T-helper 9 cell (primary cell): ENCODE measurements around the gene PKM.
A peak's percentile ranks its signal among the peaks of the same experiment; 100 is the strongest.
"Not testable (repeated sequence)": the region's sequence is repeated elsewhere in the genome, so short reads cannot be mapped to it uniquely, and the experiment has no call there.

Source experiments
- DNase-seq: peaks from one replicate; pipeline ENCODE4 v3.0.0-alpha.2; 2020

PKM gene

GRCh38 chr15:72175186-72176044 lies 55.6 kb downstream of the PKM start:
- no peak for DNase-seq

- DNase-seq, result no peak
Measured at GRCh38 chr15:72174551-72175165, 56.3 kb downstream of the PKM start.

GRCh38 chr15:72173864-72174550 lies 57.0 kb downstream of the PKM start:
- DNase-seq, result no peak

GRCh38 chr15:72173401-72173800 lies 57.6 kb downstream of the PKM start:
- no peak for DNase-seq

GRCh38 chr15:72172796-72173195 lies 58.2 kb downstream of the PKM start:
- no peak for DNase-seq

GRCh38 chr15:72171978-72172377 lies 59.0 kb downstream of the PKM start:
- not testable (repeated sequence) for DNase-seq

DNA sequence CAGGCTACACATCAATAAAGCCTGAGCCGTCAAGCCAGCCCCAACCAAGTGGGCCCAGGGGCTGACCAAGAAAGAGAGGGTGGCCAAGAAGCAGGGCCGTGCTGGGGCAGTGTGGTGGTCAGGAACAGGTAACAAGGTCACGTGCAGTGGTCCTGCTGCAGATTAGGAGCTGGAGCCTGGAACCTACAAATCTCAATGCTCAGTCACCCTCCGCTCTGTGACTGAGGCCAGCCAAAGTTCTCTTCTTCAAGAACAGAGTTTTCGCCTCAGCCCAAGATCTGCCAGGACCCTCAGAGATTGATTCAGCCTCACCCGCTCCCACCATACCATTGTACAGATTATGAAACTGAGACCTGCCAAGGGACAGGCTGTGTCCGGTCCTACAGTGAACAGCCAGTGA lies 60.3 kb downstream of the PKM start:
- no peak for DNase-seq

DNA sequence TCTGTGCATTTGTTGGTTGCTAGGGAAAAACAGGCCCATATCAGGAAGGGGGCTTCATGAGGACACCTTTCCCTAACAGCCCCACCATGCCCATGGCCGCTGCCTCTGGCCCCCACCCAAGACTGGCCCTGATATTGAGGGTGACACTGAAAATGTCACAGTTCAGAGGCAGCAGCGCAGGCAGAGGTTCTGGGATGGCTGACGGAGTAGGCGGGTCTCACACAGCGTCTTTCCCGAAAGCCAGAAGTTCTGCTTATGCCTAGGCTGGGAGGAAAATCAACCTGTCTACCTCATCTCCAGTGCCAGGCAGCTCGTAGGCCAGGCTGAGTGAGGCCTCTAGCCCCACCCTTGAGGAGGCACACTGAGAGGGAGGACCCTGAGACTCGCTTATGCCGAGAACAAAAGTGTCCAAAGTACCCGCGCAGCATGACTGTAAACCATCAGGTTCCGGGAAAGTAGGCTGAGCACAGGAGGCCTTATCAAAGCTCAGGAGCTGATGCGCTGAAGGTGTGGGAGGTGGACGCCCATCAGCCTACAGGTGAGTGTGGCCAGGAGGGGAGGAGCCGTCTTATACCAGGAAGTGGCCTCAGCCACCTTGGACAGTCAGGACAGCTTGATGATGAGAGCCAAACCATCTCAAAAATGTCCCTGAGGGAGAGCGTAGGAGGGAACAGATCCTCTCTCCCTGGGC lies 60.9 kb downstream of the PKM start:
- DNase-seq, result no peak

GRCh38 chr15:72169236-72169920 lies 61.6 kb downstream of the PKM start:
- no peak for DNase-seq

DNA sequence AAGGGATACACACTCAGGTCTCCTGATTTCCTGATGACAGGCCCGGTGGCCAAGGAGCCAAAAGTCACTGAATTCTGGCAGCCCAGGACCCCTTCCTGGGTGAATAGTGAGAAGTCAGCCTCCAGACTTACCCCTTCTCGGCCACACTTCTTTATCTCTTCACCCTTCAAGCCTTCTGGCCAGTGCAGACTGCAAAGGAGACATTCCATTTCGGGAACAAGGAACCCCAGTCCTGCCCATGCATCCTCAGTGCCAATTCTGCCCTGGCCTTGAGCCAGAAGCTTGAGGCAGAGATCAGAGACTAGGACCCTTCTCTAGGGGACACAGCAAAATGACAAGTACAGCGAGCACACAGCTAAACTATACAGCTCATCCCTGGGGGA lies 62.2 kb downstream of the PKM start:
- DNase-seq, result no peak

DNA sequence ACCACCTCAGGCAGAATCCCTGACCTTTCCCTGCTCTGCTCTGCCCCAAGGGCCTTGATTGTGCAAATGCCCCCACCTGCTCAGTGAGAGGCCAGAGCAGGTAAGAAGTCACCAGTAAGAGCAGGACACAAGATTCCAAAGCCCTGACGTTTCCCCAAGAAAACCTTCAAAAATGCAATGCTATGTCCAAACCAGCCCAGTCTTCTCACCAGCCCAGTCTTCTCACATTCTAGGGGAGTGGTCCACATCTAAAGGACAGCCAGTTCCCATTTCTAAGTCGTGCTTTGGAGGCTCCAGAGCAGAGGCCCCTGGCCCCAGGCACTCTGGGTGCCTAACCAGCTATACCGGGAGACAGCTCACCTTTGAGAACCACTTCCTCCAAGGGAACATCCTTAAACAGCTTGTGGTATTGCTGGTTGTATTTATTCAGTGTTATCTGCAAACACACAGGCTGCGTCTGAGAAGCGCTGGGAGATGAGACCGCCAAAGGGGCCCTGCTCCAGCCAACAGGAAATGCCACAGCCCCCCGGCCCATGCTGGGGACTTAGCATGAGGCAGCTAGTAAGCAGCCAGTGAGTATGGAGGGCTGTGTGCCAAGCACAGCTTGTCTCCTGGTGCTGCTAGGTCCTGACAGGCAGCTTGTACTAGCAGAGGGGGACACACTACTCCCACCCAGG lies 62.7 kb downstream of the PKM start:
- no peak for DNase-seq

DNA sequence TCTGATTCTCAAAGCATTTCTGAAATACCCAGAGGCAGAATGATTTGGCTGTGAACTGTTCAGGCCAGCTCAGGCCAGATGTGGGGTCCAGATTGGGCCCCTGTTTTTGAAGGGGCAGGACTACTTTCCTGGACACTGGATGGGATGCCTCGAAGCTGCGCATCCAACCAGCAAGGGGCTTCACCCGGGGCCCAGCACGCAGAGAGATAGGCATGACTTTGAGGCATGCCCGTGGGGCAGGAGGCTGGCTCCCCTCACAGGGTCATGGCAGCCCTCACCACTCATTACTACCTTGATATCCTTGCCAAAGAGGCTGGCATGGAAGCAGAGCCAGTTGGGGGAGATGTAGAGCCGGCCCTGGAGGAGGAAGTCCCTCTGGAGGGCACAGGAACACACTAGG lies 63.5 kb downstream of the PKM start:
- DNase-seq, result no peak

DNA sequence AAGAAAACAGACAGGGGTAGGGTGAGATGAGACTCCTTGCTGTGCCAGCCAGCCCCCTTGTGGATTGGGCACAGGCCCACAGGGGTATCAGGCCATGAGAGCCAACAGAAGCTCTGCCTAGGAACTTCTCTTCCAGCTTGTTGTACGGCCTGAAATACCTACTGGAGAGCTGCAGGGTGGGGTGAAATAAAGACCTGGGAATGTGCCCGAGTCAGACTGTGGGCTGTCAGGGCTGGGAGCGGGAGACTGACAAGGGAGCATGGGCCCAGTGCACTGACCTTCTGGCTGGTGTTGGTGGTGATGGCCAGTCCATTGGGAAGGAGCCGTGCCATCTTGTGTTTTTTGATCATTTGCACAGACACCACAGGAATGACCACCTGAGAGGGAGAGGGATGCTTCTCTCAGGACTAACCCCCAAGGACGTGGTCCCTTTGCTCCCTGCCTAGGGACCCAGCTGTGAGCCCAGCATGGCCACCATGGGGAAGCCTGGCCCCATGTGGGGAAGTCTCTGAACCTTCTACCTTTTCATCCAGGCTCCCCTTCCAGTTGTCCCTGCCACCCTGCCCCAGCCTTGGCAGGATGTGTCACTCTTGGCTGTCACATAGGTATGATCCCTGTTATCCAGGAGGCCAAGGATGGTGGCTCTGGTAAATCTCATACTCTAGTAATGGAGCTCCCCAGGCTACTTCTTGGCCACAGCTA lies 64.1 kb downstream of the PKM start:
- no peak for DNase-seq

GRCh38 chr15:72163719-72164118 lies 67.3 kb downstream of the PKM start:
- DNase-seq, result no peak

DNA sequence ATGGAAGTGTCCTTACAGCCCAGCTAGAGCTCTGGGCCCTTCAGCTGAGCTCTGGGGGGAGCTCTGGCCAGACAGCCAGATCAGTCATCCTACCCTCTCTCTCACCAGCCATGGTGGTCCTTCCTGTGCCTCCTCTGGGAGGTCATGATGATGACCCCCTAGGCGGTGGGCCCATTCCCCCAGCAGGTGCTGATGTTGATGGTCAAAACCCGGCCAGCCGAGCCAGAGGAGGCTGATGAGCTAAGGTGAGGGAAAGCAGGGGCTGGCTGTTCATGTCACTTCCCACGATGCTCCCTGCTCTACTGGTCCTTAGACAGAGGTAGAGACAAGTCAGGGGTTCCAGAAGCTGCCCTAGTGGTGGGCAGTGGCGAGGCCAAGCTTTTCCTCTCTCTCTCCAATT lies 68.4 kb downstream of the PKM start:
- no peak for DNase-seq

DNA sequence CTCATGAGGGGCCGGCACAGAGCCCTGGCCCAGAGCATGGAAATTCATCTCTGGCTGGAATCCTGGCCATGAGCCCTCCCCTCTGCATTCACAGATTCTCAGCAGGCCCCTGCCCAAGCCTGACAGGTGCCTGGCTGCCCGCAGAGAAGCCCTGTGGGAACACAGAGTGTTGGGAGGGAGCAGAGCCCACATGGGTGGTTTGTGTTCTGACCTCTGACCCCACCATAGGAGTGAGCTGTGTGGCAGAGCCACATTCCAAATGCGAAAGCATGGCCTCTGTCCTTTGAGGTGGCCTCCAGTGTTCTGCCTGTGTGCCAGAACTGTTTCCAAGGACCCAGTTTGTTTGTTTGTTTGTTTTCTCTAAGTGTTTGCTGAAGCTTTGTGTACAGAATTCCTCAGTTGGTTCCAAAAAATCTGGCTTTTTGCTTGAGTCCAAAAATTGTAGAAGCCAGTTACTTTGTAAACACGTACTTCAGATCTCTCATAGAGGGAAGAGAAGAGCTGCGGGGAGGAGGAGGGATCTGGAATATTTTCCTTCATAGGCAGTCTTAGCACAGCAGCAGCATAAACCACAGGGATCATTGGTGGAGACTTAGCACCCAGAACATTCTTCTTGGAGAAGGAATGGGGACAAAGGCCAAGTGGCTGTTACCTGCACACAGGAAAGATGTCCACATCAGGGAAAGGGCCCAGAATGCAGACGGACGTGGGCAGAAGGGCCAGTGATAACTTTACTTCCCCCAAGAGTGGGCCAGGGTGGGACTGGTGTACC lies 69.4 kb downstream of the PKM start:
- DNase-seq, result no peak

GRCh38 chr15:72160696-72161245 lies 70.2 kb downstream of the PKM start:
- DNase-seq, result no peak

GRCh38 chr15:72156928-72157327 lies 74.1 kb downstream of the PKM start:
- DNase-seq, result no peak

DNA sequence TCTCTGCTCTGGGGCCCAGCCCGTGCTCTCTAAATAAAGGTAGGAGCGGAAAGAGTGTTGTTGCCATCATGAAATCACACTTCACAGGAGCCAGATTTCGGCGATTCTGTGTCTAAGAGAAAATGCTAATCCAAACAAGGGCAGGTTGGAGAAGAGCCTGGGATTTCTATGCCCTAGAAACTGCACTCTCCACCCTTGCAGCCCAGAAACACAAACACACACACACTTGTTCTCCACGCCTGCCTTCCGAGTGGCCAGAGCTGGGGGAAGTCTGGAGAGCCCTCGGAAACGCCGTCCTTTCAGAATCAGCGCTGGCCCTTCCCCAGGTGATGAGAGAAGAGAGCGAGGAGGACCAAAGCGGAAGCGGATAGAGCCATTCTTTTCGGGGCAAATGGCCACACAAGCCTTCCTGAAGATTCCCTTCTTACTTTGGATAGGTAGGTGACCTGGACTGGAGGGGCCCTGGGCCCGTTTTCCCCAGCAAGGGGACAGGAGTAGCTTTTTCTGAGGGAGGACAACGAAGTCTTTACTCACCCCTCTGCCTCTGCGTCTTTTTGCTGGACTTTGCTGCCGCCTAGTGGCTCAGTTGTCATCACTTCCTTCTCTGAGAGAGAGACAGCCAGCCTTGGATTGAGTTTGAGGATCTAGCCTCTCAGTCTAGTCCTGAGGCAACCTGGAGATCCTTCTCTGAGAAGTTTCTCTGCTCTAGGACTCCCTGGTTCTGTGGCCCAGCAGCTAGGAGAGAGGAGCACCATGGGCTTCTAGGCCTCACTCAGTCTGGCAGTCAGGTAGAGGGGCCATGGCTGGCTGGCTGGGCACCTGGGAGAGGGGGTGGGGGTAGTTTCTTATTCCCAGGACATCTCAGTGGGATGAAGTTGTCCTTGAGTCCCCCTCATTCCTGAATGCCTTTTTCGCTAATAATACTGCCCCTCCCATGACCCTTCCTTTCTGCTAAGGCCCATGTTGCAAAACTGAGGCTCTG lies 75.1 kb downstream of the PKM start:
- peak; percentile 79 for DNase-seq
